Transverse colon (tissue), 4 donors: ENCODE measurements around the gene SOX2. TPM values are rescaled to one million over a fixed set of nuclear protein-coding genes. Genes with fewer than 3 reads are reported as not detected.
A peak's percentile ranks its signal among the peaks of the same experiment; 100 is the strongest.

Experiments
- DNase-seq: peaks from one replicate; pipeline ENCODE4 v3.0.0-alpha.2; 2019
- H3K27ac ChIP-seq, 4 donors: fragments of 200-600 bp; sonication (generic); 2 replicates each; pipeline ENCODE4 v1.5.1; 2016 to 2018; ENCODE audit warnings: inconsistent platforms in 4 of 4
- H3K27me3 ChIP-seq: fragments of 200-600 bp; sonication (generic); 2 replicates; pipeline ENCODE4 v1.5.1; 2017; ENCODE audit warnings: inconsistent platforms
- H3K36me3 ChIP-seq, 4 donors: fragments of 200-600 bp; sonication (generic); 2 replicates each; pipeline ENCODE4 v1.5.1; 2017 to 2019; ENCODE audit warnings: inconsistent platforms in 4 of 4
- H3K4me1 ChIP-seq, 4 donors: fragments of 200-600 bp; sonication (generic); 2 replicates each; pipeline ENCODE4 v1.5.1; 2017 to 2020; ENCODE audit warnings: inconsistent platforms in 4 of 4
- H3K4me3 ChIP-seq, 4 donors: fragments of 200-600 bp; sonication (generic); 1 replicate in 1 of 4; 2 replicates in 3 of 4; pipeline versions ENCODE4 v1.5.1 to v1.6.1; 2017 to 2019; ENCODE audit warnings: inconsistent platforms in 4 of 4
- H3K9me3 ChIP-seq, 2 donors: fragments of 200-600 bp; sonication (generic); 2 replicates each; pipeline ENCODE4 v1.5.1; 2017 to 2019; ENCODE audit warnings: inconsistent platforms in 2 of 2
- CTCF ChIP-seq, 5 experiments: fragments of 200-600 bp in 3 of 5; fragments of 450-650 bp in 2 of 5; sonication (generic) in 3 of 5; IDR thresholded peaks; 1 replicate in 2 of 5; 2 replicates in 3 of 5; pipeline ENCODE4 v1.5.1; 2016 to 2017; ENCODE audit warnings: antibody characterized with exemption in 5 of 5, inconsistent platforms in 3 of 5, mild to moderate bottlenecking in 2 of 5, moderate library complexity in 1 of 5
- EP300 ChIP-seq: sonication (generic); formaldehyde crosslinking; IDR thresholded peaks from one replicate; pipeline ENCODE4 v1.6.1; 2017; ENCODE audit warnings: antibody characterized with exemption, low read depth
- POLR2A ChIP-seq: fragments of 450-650 bp; IDR thresholded peaks from one replicate; pipeline ENCODE4 v1.6.1; 2016; ENCODE audit warnings: antibody characterized with exemption, mild to moderate bottlenecking, moderate library complexity
- POLR2AphosphoS5 ChIP-seq, 3 donors: sonication (generic); formaldehyde crosslinking; IDR thresholded peaks; one replicate each; pipeline ENCODE4 v1.6.1; 2016; ENCODE audit warnings: antibody characterized with exemption in 3 of 3
- WGBS, 2 donors: methylation state at CpG; one replicate each; pipeline ENCODE4 v1.1.5; 2018; ENCODE audit warnings: low coverage in 1 of 2; 5-methylcytosine and 5-hydroxymethylcytosine counted together
- in situ Hi-C, 4 donors: fragments of 200-750 bp; cut with MboI; loops; one replicate each; pipeline versions ENCODE4 v1.15.0 to v1.15.1; 2017; ENCODE audit warnings: low sequenced_read_pairs in 3 of 4, low pct_ligation_motif_present in 1 of 4, low pct_unique_long_range_greater_than_20kb in 1 of 4
- intact Hi-C: fragments of 100-400 bp; cut with DNase I; formaldehyde crosslinking; loops from one replicate; pipeline ENCODE4 v1.15.1; 2023; ENCODE audit warnings: low total_unique reads
- total RNA-seq, 4 donors: library from RNA; depleted of rRNA; stranded (reverse); fragments of >200 nt; gene quantifications; one replicate each; pipeline ENCODE4 v1.1.0, GENCODE V29; 2016

SOX2 gene
- total RNA-seq, 4 donors from 2014 or later = 0.60 to 3.2 (median 0.82) TPM; not detected in 1

DNA sequence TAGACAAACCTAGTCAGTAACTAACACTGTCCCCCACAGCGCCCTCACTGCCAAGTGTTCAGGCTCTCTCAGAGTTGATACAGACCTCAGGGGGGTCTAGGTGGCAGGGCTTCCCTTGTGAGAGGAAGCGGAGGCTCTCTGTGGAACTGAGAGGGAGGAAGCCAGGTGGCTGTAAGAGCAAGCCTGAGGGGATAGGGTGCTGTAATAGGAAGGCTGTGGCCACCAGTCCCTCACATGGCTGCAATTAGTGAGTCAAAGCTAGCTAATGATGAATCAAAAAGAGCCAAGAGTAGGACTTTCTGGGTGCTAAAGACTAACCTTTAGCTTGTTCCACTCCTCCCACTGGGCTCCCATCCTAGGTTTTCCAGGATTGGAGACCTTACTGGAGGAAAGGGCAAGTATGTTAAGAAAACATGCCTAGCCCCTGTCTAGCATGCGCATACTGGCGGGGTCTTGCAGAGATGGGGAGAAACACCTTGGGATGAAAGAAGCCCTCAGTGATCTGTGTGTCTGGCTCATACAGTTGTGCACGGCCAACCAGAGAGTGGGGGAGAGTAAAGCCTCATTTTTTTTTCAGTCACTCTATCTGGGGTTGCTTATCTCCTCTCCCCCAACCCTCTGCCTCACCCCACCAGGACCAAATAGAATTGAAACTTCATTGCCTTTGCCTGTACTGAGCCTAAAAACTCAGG is 13.3 kb upstream of the SOX2 start:
- Histone ChIP-seq H3K9me3 (no peaks in the 10 kb centered on the region), H3K27me3 (peaks cover 100% of the 10 kb centered on the region), H3K27ac (no peak overlapping the region), H3K4me1 (peaks cover 12 to 27% (median 20%) of the 10 kb centered on the region in 4 donors), H3K36me3 (no peaks in the 10 kb centered on the region), H3K4me3 (no peak overlapping the region)
- TF ChIP-seq POLR2AphosphoS5 (IDR thresholded peaks at IDR 0.05) = no peak
- no peak for DNase-seq
- intact Hi-C loops (no loop called here), in situ Hi-C loops (loop anchor here in 1 of 4 donors (10.0 kb wide), 1 partner anchor 1136 kb away; no protein-coding TSS in a partner anchor)
- 56 to 58% methylated on average over 4 to 5 of the region's 5 CpGs for WGBS, 2 donors

DNA sequence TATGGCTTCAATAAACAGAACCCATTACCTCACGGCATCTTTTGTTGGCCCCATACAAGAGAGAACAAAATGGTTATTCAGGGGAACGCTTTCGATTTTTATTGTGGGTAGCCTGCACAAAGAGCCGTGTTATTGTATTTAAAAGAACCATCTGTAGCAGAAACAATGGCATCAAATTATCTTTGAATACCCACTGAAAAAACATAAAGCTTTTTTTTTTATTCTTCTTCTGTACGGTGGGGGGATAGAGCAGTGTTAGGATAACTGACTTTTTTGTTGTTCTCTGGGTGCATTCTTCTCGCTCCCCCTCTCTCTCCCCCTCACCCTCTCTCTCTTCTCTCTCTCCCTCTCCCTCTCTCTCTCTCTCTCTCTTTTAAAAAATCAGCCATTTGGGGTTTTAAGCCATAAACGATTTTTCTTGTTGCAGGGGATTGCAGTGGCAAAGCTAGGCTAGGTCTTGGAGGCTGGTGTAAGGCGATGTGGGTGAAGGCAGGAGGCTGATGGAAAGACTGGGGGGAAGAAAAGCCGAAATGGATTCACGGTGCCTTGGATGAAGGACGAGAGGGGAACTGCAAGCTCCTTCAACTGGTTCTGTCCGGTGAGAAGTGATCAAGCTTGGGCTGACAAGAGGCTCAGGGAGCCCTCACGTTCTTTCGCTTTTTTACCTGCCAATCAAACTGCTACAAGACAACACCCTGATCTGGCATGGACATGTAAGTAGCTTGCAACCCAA is 12.4 kb upstream of the SOX2 start:
- Histone ChIP-seq H3K9me3 (no peaks in the 10 kb centered on the region), H3K4me1 (peaks cover 12 to 27% (median 20%) of the 10 kb centered on the region in 4 donors), H3K36me3 (no peaks in the 10 kb centered on the region), H3K27ac (no peak overlapping the region), H3K27me3 (peaks cover 100% of the 10 kb centered on the region), H3K4me3 (no peak overlapping the region)
- intact Hi-C loops (no loop called here), in situ Hi-C loops (loop anchor here in 1 of 4 donors (10.0 kb wide), 1 partner anchor 1135 kb away; no protein-coding TSS in a partner anchor)
- WGBS, 2 donors = 22 to 27% methylated on average over 7 to 14 of the region's 14 CpGs
- no peak for TF ChIP-seq POLR2AphosphoS5 (IDR thresholded peaks at IDR 0.05)
- TF ChIP-seq EP300 = no peak
- no peak for TF ChIP-seq POLR2A
- TF ChIP-seq CTCF (IDR thresholded peaks at IDR 0.05) = no peak
- DNase-seq = no peak

DNA sequence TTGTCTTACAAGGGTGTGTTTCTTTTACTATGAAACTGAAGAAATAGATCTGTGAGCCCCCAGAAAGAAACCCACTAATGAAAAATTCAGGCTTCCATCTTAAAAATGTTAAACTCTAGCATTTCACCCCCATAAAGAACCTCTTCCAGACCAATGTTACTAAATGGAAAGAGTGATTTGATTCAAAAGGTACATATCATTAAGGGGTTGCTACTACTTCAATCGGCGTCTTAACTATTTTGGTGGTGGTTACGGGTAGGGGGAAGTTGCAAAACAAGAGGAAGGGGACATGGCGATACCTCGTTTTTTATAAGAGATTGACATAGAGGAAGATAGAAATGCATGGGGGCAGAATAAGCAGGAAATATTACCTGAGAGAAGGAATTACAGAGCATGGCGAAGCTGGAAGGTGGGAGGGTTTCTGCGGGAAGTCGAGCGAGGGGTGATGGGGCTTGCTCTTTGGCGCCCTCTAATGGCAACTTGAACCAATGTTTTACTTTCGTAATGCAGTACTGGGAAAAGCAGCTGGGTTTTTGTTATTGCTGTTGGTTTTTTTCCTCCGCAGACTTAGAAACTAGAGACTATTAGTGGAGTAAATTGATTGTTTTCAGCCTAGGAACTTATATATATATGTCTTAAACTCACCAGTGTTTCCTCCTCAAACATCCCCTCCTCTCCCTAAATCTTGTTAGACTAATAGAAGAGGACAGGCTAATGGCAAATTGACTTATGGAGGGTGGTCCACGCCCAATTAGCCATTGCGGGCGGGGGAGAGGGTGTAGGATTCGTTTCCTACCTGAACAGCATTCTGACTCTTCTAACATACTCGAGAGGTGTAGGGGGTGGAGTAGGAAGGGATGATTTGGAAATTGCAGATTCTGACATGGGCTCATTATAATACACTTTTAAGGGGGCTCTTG is 11.3 kb upstream of the SOX2 start:
- Histone ChIP-seq H3K27ac (no peak overlapping the region), H3K4me3 (peak overlapping the region in 1 of 4 donors; percentile 2)
- in situ Hi-C loops = loop anchor here (10.0 to 25.0 kb wide), 3 partner anchors 562 to 987 kb away; no protein-coding TSS in a partner anchor

GRCh38 chr3:181701096-181701495 is 10.6 kb upstream of the SOX2 start:
- Histone ChIP-seq H3K9me3 (no peaks in the 10 kb centered on the region), H3K27me3 (peaks cover 100% of the 10 kb centered on the region), H3K27ac (no peak overlapping the region), H3K4me3 (no peak overlapping the region), H3K36me3 (no peaks in the 10 kb centered on the region), H3K4me1 (peaks cover 3 to 15% (median 12%) of the 10 kb centered on the region in 4 donors)
- DNase-seq = no peak
- TF ChIP-seq POLR2AphosphoS5 (IDR thresholded peaks at IDR 0.05) (no peak), POLR2A (no peak), EP300 (no peak), CTCF (IDR thresholded peaks at IDR 0.05) (no peak)
- 5 to 20% methylated on average over 4 to 5 of the region's 5 CpGs for WGBS, 2 donors
- intact Hi-C loops (no loop called here), in situ Hi-C loops (loop anchor here (10.0 to 25.0 kb wide), 3 partner anchors 561 to 986 kb away; no protein-coding TSS in a partner anchor)

More for the DNA sequence above, 11.3 kb upstream of the SOX2 start:
- H3K4me1 ChIP-seq = peaks cover 9 to 22% (median 17%) of the 10 kb centered on the region in 4 donors
- H3K9me3 ChIP-seq = no peaks in the 10 kb centered on the region
- TF ChIP-seq EP300 = no peak
- TF ChIP-seq CTCF (IDR thresholded peaks at IDR 0.05) = peak; percentile 58 to 92 (median 80)
- peaks cover 100% of the 10 kb centered on the region for H3K27me3 ChIP-seq
- intact Hi-C loops = no loop called here
- WGBS, 2 donors = 10% methylated on average over 16 to 17 of the region's 17 CpGs
- no peaks in the 10 kb centered on the region for H3K36me3 ChIP-seq
- peak; percentile 64 for DNase-seq
